Measurements from ENCODE around the gene SLC6A11. TPM values are rescaled to one million over a fixed set of nuclear protein-coding genes. Genes with fewer than 3 reads are reported as not detected.

Gene SLC6A11
- total RNA-seq, 1 experiment from 2014 or later, result not detected

DNA sequence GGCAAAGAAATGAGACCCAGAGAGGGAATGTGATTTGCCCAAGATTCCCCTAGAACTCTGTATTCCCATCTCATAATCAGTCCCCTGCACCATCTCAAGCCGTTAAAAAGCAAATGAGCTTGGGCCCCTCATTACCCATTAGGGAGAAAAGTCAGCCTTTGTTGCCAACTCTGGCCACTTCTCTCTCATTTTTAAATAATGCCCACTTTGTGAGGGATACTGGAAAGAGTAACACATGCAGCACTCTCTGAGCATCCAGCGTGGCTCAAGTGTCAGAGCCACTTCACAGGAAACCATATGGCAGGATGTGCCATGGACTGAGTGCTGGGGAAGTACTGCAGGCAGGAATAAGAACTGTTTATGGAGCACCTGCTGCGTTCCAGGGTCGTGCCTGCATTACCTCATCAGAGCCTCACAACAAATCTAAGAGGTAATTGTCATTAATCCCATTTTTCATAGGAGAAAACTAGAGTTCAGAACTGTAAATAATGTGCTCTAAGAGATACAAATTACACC, 126.7 kb downstream of the SLC6A11 start:
- no TSS peak for BruUV-seq (replicated peaks)
- Mint-ChIP-seq H3K27me3 (ENCODE audit: unreplicated experiment) (peaks cover 90% of the 10 kb centered on the region), H3K36me3 (ENCODE audit: insufficient read depth, unreplicated experiment) (no peaks in the 10 kb centered on the region), H3K4me3 (ENCODE audit: low read depth, unreplicated experiment) (no peak overlapping the region), H3K27ac (ENCODE audit: unreplicated experiment) (no peak overlapping the region), H3K4me1 (ENCODE audit: low read depth, unreplicated experiment) (no peaks in the 10 kb centered on the region), H3K9me3 (ENCODE audit: low read depth, unreplicated experiment) (no peaks in the 10 kb centered on the region)
- CTCF ChIA-PET, result no interaction called here
- TF ChIP-seq, protein P1, sequence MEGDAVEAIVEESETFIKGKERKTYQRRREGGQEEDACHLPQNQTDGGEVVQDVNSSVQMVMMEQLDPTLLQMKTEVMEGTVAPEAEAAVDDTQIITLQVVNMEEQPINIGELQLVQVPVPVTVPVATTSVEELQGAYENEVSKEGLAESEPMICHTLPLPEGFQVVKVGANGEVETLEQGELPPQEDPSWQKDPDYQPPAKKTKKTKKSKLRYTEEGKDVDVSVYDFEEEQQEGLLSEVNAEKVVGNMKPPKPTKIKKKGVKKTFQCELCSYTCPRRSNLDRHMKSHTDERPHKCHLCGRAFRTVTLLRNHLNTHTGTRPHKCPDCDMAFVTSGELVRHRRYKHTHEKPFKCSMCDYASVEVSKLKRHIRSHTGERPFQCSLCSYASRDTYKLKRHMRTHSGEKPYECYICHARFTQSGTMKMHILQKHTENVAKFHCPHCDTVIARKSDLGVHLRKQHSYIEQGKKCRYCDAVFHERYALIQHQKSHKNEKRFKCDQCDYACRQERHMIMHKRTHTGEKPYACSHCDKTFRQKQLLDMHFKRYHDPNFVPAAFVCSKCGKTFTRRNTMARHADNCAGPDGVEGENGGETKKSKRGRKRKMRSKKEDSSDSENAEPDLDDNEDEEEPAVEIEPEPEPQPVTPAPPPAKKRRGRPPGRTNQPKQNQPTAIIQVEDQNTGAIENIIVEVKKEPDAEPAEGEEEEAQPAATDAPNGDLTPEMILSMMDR (IDR thresholded peaks at IDR 0.05; ENCODE audit: unreplicated experiment), result no peak
- DNase-seq, result no peak
- intact Hi-C loops (cut with micrococcal nuclease; ENCODE audit: unreplicated experiment), result no loop called here

DNA sequence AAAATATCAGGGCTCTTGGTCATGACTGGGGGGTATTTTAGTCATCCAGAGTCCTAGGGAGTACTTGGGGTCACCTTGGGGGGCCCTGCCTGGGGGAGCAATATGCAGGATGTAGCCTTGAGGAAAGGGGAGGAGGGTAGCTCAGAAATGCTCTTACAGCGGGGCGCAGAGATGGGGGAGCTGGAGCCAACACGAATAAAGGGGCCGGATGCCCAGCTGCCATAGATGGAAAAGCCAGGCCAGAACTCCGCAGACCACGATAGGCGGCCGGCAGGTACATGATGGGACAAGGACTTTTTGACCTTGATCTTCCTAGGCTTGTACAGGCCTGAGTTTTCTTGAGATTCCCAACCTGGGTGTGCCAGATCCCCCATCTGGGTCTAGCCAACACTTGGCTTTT, 128.8 kb downstream of the SLC6A11 start:
- H3K4me1 Mint-ChIP-seq (ENCODE audit: low read depth, unreplicated experiment), result no peaks in the 10 kb centered on the region
- no peak overlapping the region for H3K27ac Mint-ChIP-seq (ENCODE audit: unreplicated experiment)
- DNase-seq, result no peak
- no peaks in the 10 kb centered on the region for H3K36me3 Mint-ChIP-seq (ENCODE audit: insufficient read depth, unreplicated experiment)
- TF ChIP-seq, protein P1 (IDR thresholded peaks at IDR 0.05; ENCODE audit: unreplicated experiment), result no peak
- H3K9me3 Mint-ChIP-seq (ENCODE audit: low read depth, unreplicated experiment), result no peaks in the 10 kb centered on the region
- BruUV-seq (replicated peaks), result no TSS peak
- H3K27me3 Mint-ChIP-seq (ENCODE audit: unreplicated experiment), result peaks cover 90% of the 10 kb centered on the region
- CTCF ChIA-PET, result interaction anchor here (0.6 to 1.1 kb wide), 2 partner anchors 38 to 1008 kb away, joined by 3 to 5 read pairs; no protein-coding TSS in a partner anchor
- H3K4me3 Mint-ChIP-seq (ENCODE audit: low read depth, unreplicated experiment), result no peak overlapping the region
- intact Hi-C loops (cut with micrococcal nuclease; ENCODE audit: unreplicated experiment), result loop anchor here (1.0 kb wide), 1 partner anchor 114 kb away; no protein-coding TSS in a partner anchor

DNA sequence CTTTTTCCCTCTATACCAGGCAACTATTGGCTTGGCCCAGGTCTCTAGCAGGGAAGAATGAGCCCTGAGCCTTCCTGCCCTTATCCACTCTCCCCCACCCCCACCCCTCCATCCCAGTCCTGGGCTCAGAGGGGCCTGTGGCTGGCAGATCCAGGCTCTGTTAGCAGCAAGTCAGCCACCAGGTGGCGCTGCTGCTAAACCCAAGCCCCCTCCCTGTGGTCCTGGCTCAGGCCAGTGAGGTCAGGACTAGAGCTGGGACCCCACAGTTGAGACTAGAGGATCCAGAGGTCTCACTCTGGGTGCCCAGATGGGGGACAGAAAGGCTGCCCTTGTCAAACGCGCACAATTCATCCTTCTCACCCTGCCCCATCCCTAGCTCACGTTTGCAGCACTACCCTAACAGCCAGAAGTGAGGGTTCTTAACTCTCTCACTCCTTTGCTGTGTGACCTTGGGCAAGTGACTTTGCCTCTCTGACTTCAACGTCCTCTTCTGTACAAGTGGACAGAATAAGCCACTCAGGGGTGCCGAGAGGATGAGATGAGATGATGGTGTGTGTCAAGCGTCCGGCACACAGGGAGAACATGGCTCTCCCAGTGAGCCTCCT, 129.8 kb downstream of the SLC6A11 start:
- intact Hi-C loops (cut with micrococcal nuclease; ENCODE audit: unreplicated experiment), result loop anchor here (1.0 kb wide), 1 partner anchor 114 kb away; no protein-coding TSS in a partner anchor
- Mint-ChIP-seq H3K4me3 (ENCODE audit: low read depth, unreplicated experiment) (no peak overlapping the region), H3K4me1 (ENCODE audit: low read depth, unreplicated experiment) (no peaks in the 10 kb centered on the region), H3K9me3 (ENCODE audit: low read depth, unreplicated experiment) (no peaks in the 10 kb centered on the region), H3K27me3 (ENCODE audit: unreplicated experiment) (peaks cover 94% of the 10 kb centered on the region), H3K36me3 (ENCODE audit: insufficient read depth, unreplicated experiment) (no peaks in the 10 kb centered on the region), H3K27ac (ENCODE audit: unreplicated experiment) (no peak overlapping the region)
- DNase-seq, result peak; percentile 70
- BruUV-seq (replicated peaks), result no TSS peak
- TF ChIP-seq, protein P1 (IDR thresholded peaks at IDR 0.05; ENCODE audit: unreplicated experiment), result peak; percentile 86
- CTCF ChIA-PET, result interaction anchor here (0.6 to 1.1 kb wide), 3 partner anchors 12 to 1007 kb away, joined by 3 to 5 read pairs (median 3); no protein-coding TSS in a partner anchor

DNA sequence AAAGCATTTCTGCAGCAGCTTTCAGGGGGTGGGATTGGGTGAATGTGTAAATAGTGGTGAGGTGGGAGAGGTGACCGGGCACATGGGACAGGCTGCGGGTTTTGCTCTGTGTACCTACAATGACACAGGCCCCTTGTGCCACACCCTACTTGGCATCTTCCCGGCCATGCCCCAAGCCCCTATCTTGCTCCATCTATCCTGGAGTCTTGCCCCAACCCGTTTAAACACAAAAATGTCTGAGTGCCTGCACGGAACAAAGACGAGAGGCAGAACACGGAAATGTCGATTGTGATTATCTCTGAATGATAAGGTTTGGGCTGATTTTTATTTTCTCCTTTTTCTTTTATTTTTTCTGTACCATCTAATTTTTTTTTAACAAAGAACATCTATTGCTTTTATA, 130.5 kb downstream of the SLC6A11 start:
- no peak for DNase-seq
- H3K4me3 Mint-ChIP-seq (ENCODE audit: low read depth, unreplicated experiment), result no peak overlapping the region
- H3K4me1 Mint-ChIP-seq (ENCODE audit: low read depth, unreplicated experiment), result no peaks in the 10 kb centered on the region
- H3K27ac Mint-ChIP-seq (ENCODE audit: unreplicated experiment), result no peak overlapping the region
- no TSS peak for BruUV-seq (replicated peaks)
- TF ChIP-seq, protein P1 (IDR thresholded peaks at IDR 0.05; ENCODE audit: unreplicated experiment), result no peak
- CTCF ChIA-PET, result interaction anchor here (0.9 kb wide), 1 partner anchor 12 kb away, joined by 3 read pairs; no protein-coding TSS in a partner anchor
- H3K36me3 Mint-ChIP-seq (ENCODE audit: insufficient read depth, unreplicated experiment), result no peaks in the 10 kb centered on the region
- intact Hi-C loops (cut with micrococcal nuclease; ENCODE audit: unreplicated experiment), result no loop called here
- H3K27me3 Mint-ChIP-seq (ENCODE audit: unreplicated experiment), result peaks cover 99% of the 10 kb centered on the region
- H3K9me3 Mint-ChIP-seq (ENCODE audit: low read depth, unreplicated experiment), result no peaks in the 10 kb centered on the region

All from Calu3 (cell line).